Globus pallidus (tissue), 1 donor: ENCODE measurements around the gene FAM219A.
"Not testable (repeated sequence)": the region's sequence is repeated elsewhere in the genome, so short reads cannot be mapped to it uniquely, and the experiment has no call there.

Experiments used
- DNase-seq: peaks from one replicate; pipeline ENCODE4 v3.0.0-alpha.2; 2015; ENCODE audit warnings: low spot score

The FAM219A gene

DNA sequence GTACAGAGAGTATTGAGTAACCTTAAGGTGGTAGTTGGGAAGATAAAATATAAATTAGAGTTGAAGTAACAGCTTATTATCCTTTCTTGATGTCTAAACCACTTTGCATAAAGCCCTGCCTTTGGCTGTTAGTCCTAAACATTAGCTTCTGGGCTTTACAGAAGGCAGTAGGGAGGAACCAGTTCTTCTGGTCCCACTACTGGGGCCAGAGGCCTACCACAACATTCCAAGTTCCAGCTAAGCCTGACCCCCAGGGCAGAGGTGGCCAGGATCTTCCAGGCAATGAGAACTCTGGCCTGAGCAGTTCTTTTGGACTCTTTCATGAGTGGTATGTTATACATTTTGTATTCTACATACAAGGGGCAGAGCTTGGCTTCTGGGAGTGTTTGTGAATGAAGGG, 26.3 kb upstream of the FAM219A start:
- no peak for DNase-seq

DNA sequence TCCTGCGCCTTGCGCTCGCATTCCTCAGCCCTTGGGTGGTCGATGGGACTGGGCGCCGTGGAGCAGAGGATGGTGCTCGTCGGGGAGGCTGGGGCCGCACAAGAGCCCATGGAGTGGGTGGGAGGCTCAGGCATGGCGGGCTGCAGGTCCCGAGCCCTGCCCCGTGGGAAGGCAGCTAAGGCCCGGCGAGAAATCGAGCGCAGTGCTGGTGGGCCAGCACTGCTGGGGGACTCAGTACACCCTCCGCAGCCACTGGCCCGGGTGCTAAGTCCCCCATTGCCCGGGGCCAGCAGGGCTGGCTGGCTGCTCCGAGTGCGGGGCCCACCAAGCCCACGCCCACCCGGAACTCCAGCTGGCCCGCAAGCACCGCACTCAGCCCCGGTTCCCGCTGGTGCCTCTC, 24.4 kb upstream of the FAM219A start:
- DNase-seq = not testable (repeated sequence)

DNA sequence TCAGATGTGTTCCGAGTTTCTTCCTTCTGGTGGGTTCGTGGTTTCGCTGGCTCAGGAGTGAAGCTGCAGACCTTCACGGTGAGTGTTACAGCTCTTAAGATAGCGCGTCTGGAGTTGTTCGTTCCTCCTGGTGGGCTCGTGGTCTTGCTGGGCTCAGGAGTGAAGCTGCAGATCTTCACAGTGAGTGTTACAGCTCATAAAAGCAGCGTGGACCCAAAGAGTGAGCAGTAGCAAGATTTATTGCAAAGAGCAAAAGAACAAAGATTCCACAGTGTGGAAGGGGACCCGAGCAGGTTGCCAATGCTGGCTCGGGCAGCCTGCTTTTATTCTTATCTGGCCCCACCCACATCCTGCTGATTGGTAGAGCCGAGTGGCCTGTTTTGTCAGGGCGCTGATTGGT, 23.2 kb upstream of the FAM219A start:
- not testable (repeated sequence) for DNase-seq

DNA sequence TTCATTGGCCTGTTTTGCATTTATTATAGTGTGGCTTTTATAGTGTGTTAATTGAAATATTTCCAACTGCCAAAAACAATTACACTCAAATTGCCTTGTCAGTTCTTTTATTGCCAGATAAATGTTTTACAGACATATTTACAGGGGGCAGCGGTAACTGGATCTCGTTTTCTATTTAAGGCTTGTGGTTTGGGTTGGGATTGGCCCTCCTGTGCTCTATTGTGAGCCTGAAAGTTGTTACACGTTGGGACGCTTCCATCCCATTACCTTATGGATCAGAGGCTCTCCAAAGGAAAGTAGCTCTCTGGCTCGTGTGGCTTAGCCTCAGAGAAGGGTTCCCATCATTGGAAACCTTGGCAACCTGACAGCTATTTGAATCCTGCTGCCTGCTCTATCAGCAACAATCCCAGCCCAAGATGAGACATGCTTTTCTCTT, 21.1 kb upstream of the FAM219A start:
- DNase-seq = no peak

DNA sequence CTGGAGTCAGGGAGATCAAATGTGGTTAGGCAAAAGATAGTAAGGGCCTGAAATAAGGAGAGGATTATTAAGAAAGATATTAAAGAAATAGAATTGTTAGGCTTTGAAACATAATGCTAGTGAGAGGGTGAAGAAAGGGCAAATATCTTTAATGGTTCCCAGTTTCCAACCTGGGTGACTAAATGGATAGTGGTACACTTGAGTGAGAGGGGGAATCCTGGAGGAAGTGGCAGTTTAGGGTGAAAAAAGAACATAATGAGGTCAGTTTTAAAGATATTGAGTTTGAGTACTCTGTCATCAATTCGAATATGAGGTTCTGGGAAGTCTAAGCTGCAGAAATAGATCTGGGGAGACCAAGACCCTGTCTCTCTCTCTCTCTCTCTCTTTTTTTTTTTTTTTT, 19.2 kb upstream of the FAM219A start:
- no peak for DNase-seq

DNA sequence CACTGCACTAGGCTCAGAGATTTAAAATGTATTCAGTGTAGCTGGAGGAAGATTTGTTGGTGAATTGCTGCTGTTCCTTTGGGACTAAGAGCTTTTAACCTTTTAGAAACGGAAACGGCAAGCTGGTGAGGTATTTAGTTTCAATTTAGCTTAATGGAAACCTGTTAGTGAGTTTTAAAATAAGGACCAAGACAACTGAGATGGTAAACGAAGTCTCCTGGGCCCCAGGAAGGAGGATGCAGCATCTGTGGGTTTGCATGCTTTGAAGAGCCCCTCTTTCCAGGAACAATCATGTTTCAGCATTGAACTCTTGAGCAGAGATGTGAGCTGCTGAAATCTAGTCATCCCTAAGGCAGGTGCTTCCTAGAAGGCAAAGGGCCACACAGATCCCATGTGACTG, 16.7 kb upstream of the FAM219A start:
- no peak for DNase-seq

DNA sequence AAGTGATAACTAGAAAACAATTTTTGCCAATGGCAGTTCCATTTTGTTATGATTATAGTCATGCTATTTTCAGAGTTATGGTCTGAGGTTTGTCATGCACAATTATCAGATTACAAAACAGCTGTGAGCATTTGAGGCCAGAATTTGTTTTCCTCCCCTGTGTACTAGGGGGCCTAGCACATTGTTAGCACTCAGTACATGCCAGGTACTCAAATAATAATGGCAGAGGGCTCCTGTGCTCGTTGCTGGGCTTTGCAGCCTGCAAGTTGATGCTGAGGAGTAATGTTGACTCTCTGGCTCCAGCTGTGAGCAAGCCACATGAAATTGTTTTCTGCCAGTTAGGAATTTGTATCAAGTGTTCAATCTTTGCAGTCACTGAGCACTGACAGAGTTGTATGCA, 7.1 kb upstream of the FAM219A start:
- no peak for DNase-seq

DNA sequence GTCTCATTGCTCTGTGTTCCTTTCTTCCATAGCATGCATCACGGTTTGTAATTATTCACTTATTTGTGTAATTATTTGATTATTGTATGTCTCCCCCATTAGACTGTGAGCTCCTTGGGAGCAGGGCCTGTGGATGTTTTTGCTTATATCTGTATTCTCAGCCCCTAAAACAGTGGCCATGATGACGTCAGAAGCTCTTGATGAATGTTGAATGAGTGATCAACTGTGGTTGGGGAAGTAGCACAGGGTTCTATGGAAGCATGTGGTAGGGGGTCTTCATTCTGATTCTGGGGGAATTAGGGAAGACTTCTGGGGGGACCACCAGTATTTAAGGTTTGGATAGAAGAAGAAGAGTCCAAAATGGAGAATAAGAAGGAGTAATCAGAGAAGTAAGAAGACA, 6.2 kb upstream of the FAM219A start:
- DNase-seq = no peak

DNA sequence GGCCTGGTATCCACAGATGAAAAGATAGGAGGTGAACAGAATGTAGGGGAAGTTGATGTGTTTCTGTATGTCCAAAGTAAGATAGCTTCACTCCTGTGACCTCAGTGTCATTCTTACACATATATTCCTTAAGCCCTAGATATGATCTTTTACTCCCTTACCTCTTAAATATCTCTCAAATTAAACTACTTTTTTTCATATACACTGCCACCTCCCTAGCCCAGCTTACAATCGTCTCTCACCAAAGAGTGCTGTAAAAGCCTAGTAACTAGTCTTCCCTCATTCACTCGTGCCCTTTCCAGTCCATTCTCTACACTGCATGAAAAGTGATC, 5.5 kb upstream of the FAM219A start:
- DNase-seq = no peak

DNA sequence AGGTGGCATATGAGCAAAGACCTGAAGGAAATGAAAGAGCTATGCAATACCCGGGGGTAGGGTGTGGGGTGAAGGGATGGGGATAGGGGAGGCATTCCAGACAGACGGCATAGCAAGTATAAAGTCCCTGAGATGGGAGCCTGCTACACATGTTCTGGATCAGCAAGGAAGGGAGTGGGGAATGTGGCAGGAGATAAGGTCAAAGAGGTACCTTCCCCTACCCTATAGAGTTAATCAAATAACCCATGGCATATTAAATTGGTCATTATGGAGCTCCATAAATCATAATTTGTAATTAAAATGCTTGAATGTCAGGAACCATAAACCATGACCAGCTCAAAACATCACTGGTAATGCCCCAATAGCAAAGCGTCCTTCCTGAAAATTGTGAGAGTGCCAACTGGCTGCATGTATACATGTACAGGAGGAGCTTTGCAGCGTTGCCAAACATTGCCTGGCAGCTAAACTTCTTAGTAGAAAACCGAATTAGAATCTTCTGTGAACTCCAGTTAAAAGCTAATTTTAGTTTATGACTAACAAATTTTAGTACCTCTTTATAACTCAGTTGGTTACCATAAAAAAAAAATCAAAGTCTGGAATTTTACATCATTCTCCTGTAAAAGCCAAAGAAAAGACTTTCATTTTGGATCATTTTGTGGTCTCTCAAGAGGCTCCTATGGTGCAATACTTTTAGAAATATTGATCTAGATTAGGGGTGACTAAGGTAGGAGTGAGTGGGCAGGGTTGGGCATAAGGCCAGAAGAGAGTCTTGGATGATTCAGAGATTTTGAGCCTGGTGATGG, 4.9 kb upstream of the FAM219A start:
- no peak for DNase-seq

DNA sequence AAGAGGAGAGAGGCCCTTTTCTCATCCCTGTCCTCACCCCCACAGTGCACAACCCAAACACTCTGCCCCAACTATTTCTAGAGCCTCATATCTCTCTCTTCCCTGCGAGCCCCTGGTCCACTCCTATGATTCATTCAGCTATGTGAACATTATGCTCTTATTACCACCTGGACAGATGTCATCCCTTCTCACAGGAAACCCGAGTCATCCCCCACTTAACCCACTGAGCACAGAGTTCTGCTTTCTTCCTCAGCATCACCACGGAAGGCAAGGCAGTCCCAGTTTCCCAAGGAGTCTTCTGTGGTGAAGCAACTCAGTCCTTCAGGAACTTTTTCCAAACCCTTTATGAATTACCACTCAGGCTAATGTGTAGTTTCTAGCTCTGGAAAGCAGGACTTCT, 1.6 kb upstream of the FAM219A start:
- DNase-seq = no peak

DNA sequence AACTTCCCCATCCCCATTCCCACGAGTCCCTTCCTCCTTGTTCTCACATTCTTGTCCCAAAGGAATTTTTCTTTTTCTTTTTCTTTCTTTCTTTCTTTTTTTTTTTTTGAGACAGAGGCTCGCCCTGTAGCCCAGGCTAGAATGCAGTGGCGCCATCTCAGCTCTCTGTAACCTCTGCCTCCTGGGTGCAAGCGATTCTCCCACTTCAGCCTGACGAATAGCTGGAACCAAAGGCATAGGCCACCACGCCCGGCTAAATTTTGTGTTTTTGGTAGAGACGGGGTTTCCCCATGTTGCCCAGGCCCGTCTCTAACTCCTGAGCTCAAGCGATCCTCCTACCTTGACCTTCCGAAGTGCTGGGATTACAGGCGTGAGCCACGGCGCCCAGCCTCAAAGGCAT, 986 bp upstream of the FAM219A start:
- DNase-seq = no peak

DNA sequence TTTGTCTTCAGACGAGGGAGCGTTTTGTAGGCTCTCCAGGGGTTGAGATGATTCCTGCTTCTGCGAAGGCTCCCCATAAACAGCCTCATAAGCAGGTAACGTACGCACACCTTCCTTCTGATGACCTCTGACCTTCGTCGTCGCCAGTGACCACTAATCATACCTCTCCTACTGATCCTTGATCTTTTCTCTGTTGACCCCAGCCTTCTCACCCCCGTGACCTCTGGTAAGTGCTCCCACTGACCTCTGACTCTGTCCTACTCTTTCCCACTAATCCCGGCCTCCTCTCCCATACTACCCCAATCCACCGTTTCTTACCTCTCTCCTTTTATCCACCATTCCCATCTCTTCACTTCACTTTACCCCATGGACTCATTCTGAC, 580 bp upstream of the FAM219A start:
- DNase-seq = no peak

DNA sequence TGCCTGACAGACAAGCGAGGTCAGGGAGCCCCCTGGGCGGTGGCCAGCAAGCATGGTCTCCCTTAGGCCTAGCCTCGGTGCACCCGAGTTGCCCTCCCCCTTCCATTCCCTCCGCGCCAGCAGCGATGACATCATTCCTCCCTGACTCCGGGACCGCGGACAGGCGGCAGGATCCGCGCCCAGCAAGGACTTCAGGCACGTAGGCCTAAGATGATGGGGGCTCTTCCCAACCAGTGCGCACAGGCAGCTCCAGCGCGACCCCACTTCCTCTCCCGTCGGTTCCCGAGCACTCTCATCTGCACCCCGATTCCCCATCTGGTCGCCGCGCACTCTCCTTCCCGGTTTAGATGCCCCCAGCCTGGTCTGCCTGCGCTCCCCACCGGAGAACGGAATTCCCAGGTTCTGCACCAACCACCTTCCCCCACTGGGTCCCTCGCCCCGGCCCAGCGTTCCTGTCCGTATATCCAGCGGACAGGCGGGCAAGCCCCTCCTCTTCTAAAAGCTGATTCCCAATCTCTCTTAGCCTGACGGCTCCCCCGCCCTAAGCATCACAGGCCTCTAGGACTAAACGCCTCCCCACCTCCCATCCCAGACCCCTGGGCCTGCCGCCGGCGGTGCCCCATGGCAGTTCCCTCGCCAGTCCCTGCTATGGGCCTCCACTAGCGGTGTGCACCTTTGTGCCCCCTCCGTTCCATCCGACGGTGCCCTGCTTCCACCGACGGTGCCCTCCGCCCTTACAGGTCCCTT, 931 bp downstream of the FAM219A start:
- peak; percentile 76 for DNase-seq

DNA sequence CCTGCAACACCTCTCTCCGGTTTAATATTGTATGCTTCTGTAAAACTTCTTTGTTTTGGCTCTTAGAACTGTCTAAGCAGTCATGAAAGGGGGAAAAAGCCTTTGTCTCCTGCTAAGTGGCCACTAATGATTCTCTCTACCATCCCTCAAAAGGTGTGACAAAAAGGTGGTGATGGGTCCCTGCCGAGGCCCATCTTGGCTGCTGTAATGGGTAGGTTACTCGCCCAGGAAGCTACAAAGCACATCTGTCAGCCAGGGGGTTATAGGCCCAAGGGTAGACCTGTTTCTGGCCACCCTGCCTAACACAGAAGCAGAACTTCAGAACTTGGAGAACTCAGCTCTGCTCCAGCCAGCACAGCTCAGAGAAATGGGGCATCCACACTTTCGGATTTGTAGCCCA, 1.6 kb downstream of the FAM219A start:
- no peak for DNase-seq

DNA sequence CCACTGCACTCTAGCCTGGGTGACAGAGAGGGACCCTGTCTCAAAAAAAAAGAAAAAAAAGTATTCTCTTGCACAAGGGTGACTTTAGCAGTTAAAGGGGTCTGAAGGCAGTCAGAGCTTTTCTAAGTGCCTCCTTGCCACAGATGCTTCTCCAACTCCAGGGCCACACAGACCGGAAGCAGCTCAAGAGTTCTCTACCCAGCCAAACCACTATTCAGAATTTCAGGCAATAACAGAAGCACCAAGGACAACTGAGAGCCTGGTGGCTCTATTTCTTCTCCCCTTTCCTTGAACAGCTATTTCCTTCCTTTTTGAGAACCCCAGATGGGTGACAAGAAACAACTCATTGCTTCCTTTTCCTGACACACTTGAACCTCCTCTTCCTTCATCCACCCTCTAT, 2.2 kb downstream of the FAM219A start:
- DNase-seq = no peak

DNA sequence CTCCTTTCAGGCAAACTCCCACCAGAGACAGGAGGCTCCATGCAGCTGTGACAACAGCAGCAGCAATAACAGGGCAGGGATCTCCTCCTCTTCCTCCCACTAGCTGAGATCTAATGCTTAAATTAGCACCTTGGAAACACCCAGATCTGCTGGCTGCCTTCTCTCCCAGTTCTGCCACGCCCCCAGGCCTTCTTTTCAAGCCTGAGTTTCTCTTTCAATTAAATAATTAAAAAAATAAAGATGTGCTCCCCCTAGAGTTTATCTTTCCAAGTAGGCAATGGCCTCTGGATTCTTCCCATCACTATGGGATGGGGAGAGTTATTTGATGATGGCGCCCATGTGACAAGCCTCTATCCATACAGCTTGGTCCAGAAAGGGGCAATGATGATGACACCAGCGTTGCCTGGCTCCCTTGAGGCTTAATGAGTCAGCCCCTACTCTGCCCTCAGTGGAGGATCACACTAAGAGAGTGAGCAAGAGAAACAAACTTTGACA, 3.8 kb downstream of the FAM219A start:
- no peak for DNase-seq

DNA sequence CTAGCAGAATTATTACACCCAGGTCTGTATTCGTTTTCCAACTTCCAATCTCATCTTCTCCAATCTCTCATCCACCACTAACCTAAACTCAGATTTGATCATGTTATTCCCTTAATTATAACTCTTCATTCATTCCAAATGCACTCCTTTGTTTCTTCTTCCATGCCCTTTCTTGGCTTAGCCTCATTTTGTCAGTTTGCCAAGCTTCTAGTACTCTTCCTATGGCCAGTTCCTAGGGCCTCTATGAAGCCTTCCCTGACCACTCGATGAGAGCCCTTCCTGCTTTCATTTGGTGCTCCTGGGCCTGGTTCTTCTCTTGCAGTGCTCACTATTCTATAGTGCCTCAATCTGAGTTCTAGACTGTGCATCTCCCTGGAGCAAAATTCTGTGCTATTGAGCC, 5.8 kb downstream of the FAM219A start:
- DNase-seq = no peak

DNA sequence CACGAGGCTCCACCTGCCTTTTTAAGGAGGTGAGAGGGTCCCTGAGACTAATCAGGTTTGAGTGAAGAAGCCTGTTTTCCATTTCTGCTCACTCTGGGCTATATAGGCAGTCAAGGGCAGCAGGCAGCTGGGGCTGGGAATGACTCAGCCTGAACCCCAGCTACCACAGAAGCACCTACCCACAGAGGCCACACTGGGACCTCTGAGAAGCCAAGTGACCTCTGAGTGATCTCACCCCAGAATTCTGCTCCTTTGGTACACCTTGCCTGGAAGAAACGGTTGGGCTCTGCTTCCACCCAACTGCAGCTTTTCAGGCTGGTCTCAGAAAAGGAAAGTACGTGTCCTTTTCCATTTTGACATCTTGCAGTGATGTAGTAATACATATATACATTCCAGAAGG, 6.8 kb downstream of the FAM219A start:
- DNase-seq = no peak

DNA sequence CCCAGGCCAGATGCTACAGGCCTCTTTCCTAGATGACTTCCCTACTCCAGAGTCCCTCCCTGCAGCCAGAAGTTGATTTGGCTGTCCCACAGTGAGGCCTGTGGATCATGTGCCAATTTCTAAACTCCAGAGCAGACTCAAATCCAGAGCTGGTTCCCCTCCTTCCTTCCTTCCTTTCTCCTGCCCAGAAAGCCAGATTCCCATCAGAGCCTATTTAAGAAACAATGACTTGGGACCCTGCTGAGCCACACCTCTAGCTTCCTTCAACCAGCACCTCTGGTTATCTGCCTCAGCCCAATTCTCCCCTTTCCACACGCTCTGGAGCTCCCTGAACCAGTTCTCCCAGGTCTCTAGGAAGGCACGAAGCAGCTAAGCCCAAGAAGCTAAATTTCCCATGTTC, 7.2 kb downstream of the FAM219A start:
- DNase-seq = no peak

DNA sequence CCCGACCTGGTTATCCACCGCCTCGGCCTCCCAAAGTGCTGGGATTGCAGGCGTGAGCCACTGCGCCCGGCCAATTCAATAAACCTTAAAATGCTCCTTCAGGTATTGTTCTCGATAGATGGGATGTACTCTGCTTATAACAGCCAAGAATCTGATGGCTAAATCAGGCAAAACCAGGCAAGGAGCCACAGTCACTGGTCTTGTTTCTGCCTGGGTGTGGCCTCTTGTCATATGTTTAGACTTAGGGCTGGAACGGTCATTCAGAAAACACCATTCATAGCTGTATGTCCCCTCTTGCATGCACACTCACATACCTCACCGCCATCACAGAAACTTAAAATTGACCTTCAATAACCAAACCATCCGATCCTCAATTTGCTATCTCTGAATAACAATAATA, 7.7 kb downstream of the FAM219A start:
- DNase-seq = no peak

DNA sequence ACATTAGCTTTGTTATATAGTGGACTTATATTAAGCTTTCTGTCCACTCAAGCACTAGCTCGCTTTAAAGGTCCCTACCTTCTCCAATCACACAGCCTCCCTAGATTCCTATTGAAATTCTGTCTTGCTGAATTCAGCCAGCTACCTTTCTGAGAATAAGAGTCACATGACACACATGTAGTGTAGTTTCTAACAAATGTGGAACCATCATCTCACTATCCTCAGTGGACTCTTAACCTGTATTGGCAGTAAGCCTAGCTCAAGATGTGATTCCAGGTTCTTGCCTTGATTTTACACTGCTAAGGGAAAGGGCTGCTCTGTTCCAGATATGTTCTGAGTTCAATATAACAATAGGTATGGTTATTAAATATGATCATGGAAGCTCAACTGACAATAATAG, 11.4 kb downstream of the FAM219A start:
- no peak for DNase-seq

DNA sequence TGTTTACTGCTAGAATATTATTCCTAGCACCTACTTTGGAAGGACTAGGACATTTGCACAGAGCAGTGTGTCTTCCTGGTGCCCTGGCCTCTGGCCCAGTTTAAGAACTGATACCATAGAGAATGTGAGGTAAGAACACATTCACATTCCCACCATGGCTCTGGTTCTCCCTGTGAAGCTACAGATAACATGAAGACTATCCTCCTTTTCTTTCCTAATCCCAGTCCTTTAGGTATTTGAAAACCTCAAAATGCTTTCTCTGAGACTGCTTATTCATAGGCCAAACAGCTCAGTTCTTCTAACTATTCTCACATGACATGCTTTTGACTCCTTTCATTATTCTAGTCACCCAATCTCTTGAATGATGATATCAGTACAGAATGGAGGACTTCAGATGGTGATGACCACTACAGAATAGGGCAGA, 11.9 kb downstream of the FAM219A start:
- DNase-seq = no peak

DNA sequence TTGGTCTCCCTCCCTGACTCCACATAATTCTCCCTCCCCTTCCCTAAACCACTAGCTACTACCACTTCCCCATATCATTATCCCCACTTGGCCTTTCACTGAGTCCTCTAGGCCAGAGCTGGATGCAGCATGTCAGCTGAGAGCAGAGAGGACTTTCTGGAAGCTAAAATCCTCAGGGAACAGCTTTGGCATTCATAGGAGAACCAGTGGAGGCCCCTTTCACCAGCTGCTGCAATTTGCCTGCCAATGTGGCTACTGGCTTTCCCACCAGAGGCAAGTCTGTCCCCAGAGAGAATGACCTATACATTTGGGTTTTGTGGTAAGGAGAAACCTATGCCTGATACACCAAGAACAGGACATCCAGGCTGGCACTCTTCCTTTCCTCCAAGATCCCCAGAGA, 14.4 kb downstream of the FAM219A start:
- DNase-seq = no peak
